Pancreas (tissue), 10 donors: ENCODE data around the gene TOM1. TPM values are rescaled to one million over a fixed set of nuclear protein-coding genes. Genes with fewer than 3 reads are reported as not detected.
A peak's percentile ranks its signal among the peaks of the same experiment; 100 is the strongest.
"Not testable (repeated sequence)": the region's sequence is repeated elsewhere in the genome, so short reads cannot be mapped to it uniquely, and the experiment has no call there.

Source experiments
- ATAC-seq, 4 donors: fragments of 200-7000 bp; cut with Tn5 transposase; one replicate each; pipeline versions ENCODE4 v1.8.0 to v1.9.1; 2020; ENCODE audit warnings: mild to moderate bottlenecking in 4 of 4, moderate library complexity in 4 of 4
- DNase-seq, 6 donors: peaks; one replicate each; pipeline ENCODE4 v3.0.0-alpha.2; 2020
- FAIRE-seq: peaks from 2 replicates; lab custom pipeline; 2012; peaks lifted over from hg19 to GRCh38; lab: Jason Lieb, UNC
- H3K27ac ChIP-seq, 4 donors: fragments of 200-600 bp; sonication (generic); 1 replicate in 3 of 4; 2 replicates in 1 of 4; pipeline versions ENCODE4 v1.5.0 to v1.8.0; 2020
- H3K27me3 ChIP-seq, 4 donors: fragments of 200-600 bp; one replicate each; pipeline ENCODE4 v1.8.0; 2021
- H3K36me3 ChIP-seq, 3 donors: fragments of 200-600 bp; sonication (generic) in 1 of 3; one replicate each; pipeline versions ENCODE4 v1.5.0 to v1.8.0; 2020 to 2021
- H3K4me1 ChIP-seq, 3 donors: fragments of 200-600 bp; one replicate each; pipeline ENCODE4 v1.8.0; 2021
- H3K4me3 ChIP-seq, 4 donors: fragments of 200-600 bp; sonication (generic) in 2 of 4; one replicate each; pipeline versions ENCODE4 v1.5.0 to v1.8.0; 2020 to 2021
- H3K9me3 ChIP-seq, 4 donors: fragments of 200-600 bp; one replicate each; pipeline ENCODE4 v1.8.0; 2021
- CTCF ChIP-seq, 4 donors: fragments of 200-600 bp; sonication (generic) in 3 of 4; IDR thresholded peaks; one replicate each; pipeline versions ENCODE4 v1.5.0 to v1.8.0; 2021; ENCODE audit warnings: antibody characterized with exemption in 4 of 4
- whole genome bisulfite sequencing, 2 donors: extraction: QIAGEN DNeasy Blood & Tissue Kit; methylation state at CpG; one replicate each; pipeline ENCODE4 v1.1.7; 2013; 5-methylcytosine and 5-hydroxymethylcytosine counted together
- intact Hi-C, 3 donors: fragments of 100-400 bp; cut with DNase I; formaldehyde crosslinking; loops; one replicate each; pipeline versions ENCODE4 v1.11.1 to v1.14.2; 2022
- polyA plus RNA-seq, 2 donors: library from polyadenylated mRNA; stranded (reverse); fragments of 200-250 nt; gene quantifications; one replicate each; pipeline ENCODE4 v1.2.3, GENCODE V29; 2013
- total RNA-seq, 6 donors: library from RNA; stranded (reverse); fragmentation: NEBNext Ultra II Directional in 4 of 6; extraction: Animal tissue kit (Norgen Biotek cat#: 25700) in 4 of 6; gene quantifications; one replicate each; pipeline versions ENCODE4 v1.2.1 to v1.2.4, GENCODE V29; 2021 to 2023
- donor health status: healthy with polysubstance abuse.
- donor health status: DM: no; HTN: no; CAD: no; lungs with moderate emphysema.
- donor health status: DM: no; HTN: no; CAD: no.
- donor health status: control.
- donor health status: control.
- donor health status: Bipolar disorder and iron deficiency.
- donor health status: DM: yes; HTN: yes; CAD: no.
- donor health status: DM: no; HTN: no; CAD: no.
- donor health status: DM: no; HTN: no; CAD: no.
- donor health status: DM: yes; HTN: yes; CAD: no.

Gene TOM1
- total and polyA plus RNA-seq, 8 donors = 18.4 to 33.7 (median 21.0) TPM

- WGBS, 2 donors = 67 to 69% methylated on average over 16 of the region's 16 CpGs
- intact Hi-C loops = no loop called here
- ATAC-seq (peak in 1 of 4 donors; percentile 23), FAIRE-seq (no peak), DNase-seq (no peak)
- Histone ChIP-seq H3K4me1 (peaks cover 0 to 14% (median 0%) of the 10 kb centered on the region in 3 donors), H3K4me3 (no peak overlapping the region), H3K9me3 (no peaks in the 10 kb centered on the region), H3K36me3 (no peaks in the 10 kb centered on the region), H3K27ac (no peak overlapping the region), H3K27me3 (no peaks in the 10 kb centered on the region)
- TF ChIP-seq CTCF (IDR thresholded peaks at IDR 0.05) = no peak
Measured at GRCh38 chr22:35393116-35394010, 93.7 kb downstream of the TOM1 start.

GRCh38 chr22:35394011-35394312 is 94.3 kb downstream of the TOM1 start:
- WGBS, 2 donors = 34 to 37% methylated on average over 4 of the region's 4 CpGs
- Histone ChIP-seq H3K9me3 (no peaks in the 10 kb centered on the region), H3K4me3 (no peak overlapping the region), H3K27ac (no peak overlapping the region), H3K27me3 (no peaks in the 10 kb centered on the region), H3K36me3 (no peaks in the 10 kb centered on the region), H3K4me1 (peaks cover 0 to 16% (median 0%) of the 10 kb centered on the region in 3 donors)
- DNase-seq = no peak
- no peak for ATAC-seq
- no peak for TF ChIP-seq CTCF (IDR thresholded peaks at IDR 0.05)
- intact Hi-C loops = no loop called here
- no peak for FAIRE-seq

GRCh38 chr22:35394810-35395563 is 95.3 kb downstream of the TOM1 start:
- ATAC-seq (no peak), FAIRE-seq (no peak), DNase-seq (no peak)
- no peaks in the 10 kb centered on the region for H3K27me3 ChIP-seq
- TF ChIP-seq CTCF (IDR thresholded peaks at IDR 0.05) = no peak
- no peak overlapping the region for H3K4me3 ChIP-seq
- intact Hi-C loops = no loop called here
- no peaks in the 10 kb centered on the region for H3K36me3 ChIP-seq
- no peak overlapping the region for H3K27ac ChIP-seq
- 89 to 91% methylated on average over 5 of the region's 5 CpGs for WGBS, 2 donors
- H3K4me1 ChIP-seq = peaks cover 0 to 21% (median 0%) of the 10 kb centered on the region in 3 donors
- H3K9me3 ChIP-seq = no peaks in the 10 kb centered on the region

- 85 to 89% methylated on average over 6 of the region's 6 CpGs for WGBS, 2 donors
- H3K4me3 ChIP-seq, H3K9me3 ChIP-seq, intact Hi-C loops, FAIRE-seq, H3K27me3 ChIP-seq, H3K36me3 ChIP-seq, DNase-seq, ATAC-seq: not testable (repeated sequence)
- Histone ChIP-seq H3K4me1 (peaks cover 0 to 27% (median 5%) of the 10 kb centered on the region in 3 donors), H3K27ac (peak overlapping the region in 3 of 4 donors; percentile 60 to 87 (median 86))
Measured at GRCh38 chr22:35396622-35397021, 96.9 kb downstream of the TOM1 start.

GRCh38 chr22:35397095-35397904 is 97.6 kb downstream of the TOM1 start:
- H3K36me3 ChIP-seq = no peaks in the 10 kb centered on the region
- peak; percentile 9 to 54 (median 53) for ATAC-seq
- H3K4me1 ChIP-seq = peaks cover 0 to 27% (median 5%) of the 10 kb centered on the region in 3 donors
- DNase-seq = peak in 3 of 6 donors; percentile 57 to 73 (median 59)
- H3K27me3 ChIP-seq = no peaks in the 10 kb centered on the region
- H3K4me3 ChIP-seq = peak overlapping the region in 1 of 4 donors; percentile 17
- FAIRE-seq = no peak
- WGBS, 2 donors = 48 to 49% methylated on average over 13 of the region's 13 CpGs
- H3K9me3 ChIP-seq = no peaks in the 10 kb centered on the region
- H3K27ac ChIP-seq = peak overlapping the region; percentile 54 to 87 (median 73)
- no peak for TF ChIP-seq CTCF (IDR thresholded peaks at IDR 0.05)
- intact Hi-C loops = no loop called here
